Stimulated activated naive CD8-positive, alpha-beta T cell treated with anti-CD3 and anti-CD28 coated beads, Interleukin-15, Interleukin-2, amounts not matched to agents 100 U/mL and 50 U/mL, for 24 hours (primary cell): ENCODE results near the gene IPCEF1.

Source experiments
- ATAC-seq: fragments of 150-1000 bp; cut with Tn5 transposase; one replicate; pipeline ENCODE4 v1.10.0; 2021
- DNase-seq: peaks from one replicate; pipeline ENCODE4 v3.0.0; 2021

The IPCEF1 gene, protein sequence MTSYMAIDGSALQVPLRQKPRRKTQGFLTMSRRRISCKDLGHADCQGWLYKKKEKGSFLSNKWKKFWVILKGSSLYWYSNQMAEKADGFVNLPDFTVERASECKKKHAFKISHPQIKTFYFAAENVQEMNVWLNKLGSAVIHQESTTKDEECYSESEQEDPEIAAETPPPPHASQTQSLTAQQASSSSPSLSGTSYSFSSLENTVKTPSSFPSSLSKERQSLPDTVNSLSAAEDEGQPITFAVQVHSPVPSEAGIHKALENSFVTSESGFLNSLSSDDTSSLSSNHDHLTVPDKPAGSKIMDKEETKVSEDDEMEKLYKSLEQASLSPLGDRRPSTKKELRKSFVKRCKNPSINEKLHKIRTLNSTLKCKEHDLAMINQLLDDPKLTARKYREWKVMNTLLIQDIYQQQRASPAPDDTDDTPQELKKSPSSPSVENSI

DNA sequence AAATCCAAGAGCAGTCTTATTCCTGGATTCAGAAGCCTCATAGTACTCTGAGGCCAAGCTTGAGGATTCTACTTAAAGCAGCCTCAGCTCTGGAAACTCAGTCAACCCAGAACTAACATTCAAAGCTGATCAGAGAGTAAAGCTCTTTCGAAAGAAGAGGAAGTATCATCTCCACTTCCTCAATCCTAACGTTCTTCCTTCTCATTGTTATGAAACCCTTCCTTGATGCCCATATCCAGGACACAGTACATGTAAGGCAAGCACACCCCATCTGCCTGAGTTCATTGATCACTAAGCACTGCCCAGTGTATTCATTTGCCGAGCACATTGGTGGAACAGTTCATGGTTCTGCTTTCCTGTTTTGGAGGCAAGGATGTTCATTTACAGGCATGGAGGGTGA, at the start of gene IPCEF1:
Gene IPCEF1 (minus strand): TSS at position 114 of the 400 bp plus-strand sequence. CDS start 90,856 bp downstream, outside the sequence.
- no peak for ATAC-seq
- DNase-seq, result no peak

DNA sequence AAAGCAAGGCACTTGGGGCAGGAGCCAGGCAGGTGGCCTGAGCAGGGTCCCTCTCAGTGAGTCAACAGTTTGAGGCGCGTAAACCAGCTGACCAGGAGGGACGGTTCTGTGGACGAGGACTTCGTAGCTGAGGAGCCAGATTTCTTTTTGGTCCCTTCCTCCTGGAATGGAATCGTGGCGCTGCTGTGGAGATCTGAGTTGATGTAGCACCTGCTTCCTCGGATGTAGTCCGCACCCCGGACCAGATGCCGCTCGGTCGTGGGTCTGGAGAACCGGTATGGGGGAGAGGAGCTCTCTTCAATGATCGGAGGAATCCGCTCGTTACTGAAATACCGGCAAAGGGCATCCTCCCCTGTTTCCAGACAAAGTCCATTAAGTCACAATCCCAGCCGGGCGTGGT, 49.7 kb upstream of the IPCEF1 start:
- ATAC-seq (no peak), DNase-seq (no peak)

DNA sequence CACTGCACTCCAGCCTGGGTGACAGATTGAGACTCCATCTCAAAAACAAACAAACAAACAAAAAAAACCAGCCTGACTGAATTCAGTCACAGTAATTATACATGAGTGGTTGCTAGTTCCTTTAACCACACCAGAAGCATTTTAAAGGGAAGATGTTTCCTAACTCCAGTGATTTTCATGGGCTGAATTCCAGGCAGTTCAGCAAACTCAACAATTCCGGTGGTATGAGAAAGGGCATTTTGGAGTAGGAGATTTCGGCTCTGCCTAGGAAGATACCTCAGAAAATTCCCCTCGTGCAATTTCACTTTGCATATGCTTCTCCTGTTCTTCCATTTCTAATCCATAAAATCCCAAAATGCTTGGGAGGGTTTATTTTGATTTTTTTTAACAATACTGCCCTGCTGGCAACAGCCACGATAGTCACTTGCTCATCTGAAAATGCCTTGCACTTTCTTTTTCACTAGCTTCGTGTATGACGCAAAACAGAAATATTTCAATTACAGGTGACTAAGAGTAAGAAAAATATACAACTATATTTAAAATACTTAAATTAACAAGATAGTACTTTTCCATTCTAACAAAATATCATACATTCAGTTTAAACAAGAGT, 48.3 kb upstream of the IPCEF1 start:
- ATAC-seq, result no peak

DNA sequence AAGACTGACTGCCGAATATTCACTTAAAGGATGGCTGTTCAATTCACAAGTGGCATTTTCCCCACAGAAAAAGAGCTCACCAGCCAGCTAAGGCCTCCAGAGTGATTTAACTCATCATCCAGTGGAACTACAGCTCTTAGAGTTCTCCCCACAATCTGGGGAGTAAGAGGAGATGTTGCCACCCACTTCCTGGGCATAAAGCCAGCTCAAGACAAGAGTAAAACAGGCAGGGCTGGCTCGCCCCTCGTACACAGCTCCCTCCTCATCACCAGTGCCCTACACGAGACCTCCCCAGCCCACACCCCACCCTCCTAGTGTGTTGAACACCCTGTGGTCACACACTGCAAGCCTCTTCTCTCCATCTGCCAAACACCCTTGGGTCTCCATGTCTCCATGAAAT, 47.2 kb upstream of the IPCEF1 start:
- no peak for DNase-seq
- no peak for ATAC-seq

More for the DNA sequence above, 48.3 kb upstream of the IPCEF1 start:
- DNase-seq, result no peak

DNA sequence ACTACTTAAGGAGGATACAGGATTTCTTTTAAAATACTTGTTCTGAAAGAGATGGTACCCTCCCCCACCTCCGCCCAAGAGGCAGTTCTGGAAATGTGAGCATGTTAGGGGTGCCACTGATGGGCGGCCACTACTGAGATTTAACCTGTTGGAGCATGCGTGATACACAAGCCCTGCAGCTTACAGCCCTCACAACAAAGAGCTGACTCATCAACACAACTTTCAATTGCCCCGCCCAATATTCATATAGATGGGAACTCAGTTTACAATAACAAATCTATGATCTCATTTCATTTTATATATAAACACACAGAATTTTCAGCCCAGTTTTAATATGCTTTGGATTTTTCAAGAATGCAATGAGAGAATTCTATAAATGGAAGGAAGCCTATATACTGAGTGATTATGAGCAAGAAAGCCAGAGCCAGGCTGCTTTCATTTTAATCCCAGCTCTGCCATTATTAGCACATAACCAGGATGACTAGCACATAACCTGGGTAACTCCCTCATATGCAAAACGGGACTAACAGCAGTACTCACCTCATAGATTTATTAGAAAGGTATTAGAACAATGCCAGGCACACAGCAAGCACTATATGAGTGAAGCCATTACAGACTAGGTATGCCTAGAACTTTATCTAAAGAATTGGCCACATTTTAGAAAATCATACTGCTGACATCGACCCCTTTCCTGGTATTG, 45.6 kb upstream of the IPCEF1 start:
- ATAC-seq (no peak), DNase-seq (no peak)

DNA sequence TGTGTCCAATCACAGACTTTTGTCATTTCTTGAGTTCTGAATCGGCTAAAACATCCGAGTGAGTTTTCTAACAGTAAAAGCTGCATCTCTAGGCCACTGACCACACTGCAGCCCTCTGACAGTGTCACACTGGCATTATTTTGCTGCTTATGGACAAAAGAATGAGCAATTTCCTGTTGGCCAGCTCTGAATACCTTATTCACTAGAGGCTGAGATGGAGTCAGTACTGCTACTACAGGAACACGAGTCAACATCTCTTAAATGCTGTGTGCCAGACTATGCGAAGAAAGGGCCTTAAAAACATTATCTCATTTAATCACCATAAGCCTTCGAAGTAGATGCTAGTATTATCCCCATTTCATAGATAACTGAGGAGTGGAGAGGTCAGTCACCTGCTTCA, 42.5 kb upstream of the IPCEF1 start:
- DNase-seq (no peak), ATAC-seq (no peak)

DNA sequence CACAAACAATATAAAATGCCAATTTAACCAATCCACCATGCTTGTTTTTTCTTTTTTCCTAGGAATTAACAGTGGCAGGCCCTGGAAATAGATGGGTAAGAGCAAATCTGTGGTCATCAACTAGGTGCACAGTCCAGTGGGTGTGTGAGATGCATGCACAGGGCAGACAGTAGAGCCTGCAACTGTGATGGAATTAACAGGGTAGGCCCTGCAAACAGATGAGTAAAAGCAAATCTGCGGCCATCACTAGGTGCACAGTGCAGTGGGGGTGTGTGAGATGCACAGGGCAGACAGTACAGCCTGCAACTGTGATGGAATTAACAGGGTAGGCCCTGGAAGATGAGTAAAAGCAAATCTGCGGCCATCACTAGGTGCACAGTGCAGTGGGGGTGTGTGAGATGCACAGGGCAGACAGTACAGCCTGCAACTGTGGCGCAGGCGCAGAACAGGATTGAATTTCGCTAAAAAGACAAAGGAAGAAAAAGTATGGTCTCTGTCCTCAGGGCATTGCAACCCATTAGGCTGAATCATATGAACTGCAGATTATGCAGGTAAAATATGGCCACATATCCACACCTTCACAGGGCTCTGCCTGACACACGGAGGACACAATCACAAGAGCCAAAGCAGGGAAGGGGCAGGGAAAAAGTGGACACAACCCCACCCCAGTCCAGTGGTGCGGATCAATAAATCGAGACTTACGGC, 41.0 kb upstream of the IPCEF1 start:
- ATAC-seq (no peak), DNase-seq (no peak)

DNA sequence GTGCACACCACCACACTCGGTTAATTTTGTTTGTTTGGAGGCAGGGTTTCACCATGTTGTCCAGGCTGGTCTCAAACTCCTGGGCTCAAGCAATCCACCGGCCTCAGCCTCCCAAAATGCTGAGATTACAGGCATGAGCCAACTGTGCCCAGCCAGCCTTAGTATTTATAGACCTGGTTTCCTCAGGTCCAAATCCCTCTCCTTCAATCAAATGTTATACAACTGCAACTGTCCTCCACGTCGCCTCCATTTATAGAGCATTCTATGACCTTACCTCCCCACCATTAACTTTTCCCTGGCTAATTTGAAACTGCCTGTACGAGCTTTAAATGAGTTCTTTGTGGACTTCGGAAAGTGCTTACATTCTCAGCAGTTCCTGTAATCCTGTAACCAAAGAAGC, 39.3 kb upstream of the IPCEF1 start:
- ATAC-seq, result no peak
- no peak for DNase-seq

DNA sequence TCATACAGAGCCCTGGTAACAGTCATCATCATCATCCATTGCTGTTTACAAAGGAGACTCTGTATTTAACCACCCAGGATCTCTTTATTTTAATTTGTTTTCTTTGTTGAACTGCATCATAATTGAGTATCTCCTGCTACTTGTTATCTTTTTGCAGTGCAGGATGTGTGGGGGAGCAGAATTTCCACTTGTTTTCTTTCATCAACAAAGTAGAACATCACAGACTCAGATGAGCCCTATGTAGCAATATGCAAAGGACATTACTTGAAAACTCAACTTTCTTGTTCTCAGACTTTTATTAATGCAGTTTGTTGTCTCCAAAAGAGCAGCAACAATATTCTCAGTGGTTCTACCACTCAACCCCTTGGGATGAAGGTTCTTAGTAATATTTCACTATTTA, 38.7 kb upstream of the IPCEF1 start:
- ATAC-seq (no peak), DNase-seq (no peak)

DNA sequence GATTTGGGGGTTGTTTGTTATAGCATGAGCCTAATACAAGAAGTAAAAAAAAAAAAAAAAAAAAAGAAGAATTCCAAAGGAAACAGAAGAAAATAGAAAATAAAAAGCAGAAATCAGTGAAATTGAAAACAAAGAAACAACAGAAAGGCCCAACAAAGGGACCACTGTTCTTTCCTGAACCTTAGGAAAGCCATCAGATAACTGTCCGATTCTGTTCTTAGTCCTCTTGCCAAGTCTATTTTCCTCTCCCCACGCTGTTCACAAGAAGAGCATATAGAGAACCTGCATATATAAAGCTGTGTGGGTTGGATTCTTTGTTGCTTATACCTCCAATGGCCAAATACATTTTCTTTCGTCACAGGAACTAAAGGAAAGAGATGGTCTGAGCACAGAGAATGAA, 38.0 kb upstream of the IPCEF1 start:
- ATAC-seq (no peak), DNase-seq (no peak)

DNA sequence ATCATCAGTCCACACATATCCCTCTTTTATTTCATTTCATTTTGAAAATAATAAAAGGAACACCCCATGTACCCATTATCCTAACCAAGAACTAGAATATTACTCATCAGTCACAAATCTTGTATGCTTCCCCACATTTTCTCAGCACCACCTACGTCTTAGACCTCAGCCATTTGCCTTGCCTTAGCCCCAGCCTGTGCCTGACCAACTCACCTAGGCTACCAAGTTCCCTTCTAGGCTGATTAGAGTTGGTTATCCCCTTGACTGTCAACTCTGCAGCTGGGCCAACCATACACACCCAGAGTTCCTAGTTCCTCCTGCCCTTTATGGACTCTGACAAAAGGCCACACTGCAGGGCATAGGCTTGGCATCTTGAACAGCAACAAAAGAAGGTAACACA, 33.4 kb upstream of the IPCEF1 start:
- DNase-seq (no peak), ATAC-seq (peak; percentile 32)

DNA sequence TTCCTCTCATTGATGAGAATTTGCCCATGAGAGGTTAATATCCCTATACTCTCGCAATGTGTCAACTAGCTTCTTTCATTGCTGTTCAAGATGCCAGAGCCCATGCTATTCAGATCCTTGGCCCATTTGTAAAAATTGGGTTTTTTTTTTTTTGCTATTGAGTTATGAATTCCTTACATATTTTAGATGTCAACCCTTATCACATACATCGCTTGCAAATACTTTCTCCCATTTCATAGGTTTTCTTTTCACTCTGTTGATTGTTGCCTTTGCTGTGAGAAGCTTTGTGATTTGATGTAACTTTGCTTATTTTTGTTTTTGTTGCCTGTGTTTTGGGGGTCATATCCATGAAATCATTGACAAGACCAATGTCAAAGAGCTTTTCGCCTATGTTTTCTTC, 32.2 kb upstream of the IPCEF1 start:
- DNase-seq, result no peak
- ATAC-seq, result no peak

DNA sequence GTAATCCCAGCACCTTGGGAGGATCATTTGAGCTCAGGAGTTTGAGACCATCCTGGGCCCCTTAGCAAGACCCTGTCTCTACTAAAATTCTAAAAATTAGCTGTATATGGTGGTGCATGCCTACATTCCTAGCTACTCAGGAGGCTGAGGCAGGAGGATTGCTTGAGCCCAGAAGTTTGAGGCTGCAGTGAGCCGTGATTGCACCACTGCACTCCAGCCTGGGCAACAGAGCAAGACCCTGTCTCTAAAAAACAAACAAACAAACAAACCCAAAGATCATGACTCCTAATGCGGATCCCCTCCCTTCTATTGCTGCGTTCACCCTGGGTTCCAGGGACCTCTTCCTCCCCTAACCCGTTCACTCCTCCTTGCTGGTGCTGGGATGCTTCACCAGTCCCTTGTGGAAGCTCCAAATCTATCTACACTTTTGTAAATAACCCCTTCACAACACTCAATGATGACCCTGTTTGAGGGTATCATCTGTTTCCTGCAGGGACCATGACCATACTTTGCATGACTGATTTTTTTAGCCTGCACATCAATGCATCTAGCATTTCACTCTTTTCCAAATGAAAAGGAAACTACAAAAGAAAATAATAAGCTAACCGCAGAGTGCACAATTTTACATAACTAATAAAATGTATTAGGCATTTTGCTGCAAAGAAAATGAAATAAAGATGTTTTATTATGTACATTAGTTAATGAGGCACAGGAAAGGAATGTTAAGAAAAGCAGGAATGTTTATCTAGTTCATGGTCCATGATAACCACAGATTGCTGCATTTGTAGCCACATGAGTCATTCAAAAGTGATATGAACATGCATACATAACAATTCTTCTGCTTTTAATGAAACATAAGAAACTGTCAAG, 30.5 kb upstream of the IPCEF1 start:
- DNase-seq, result no peak
- ATAC-seq, result no peak

DNA sequence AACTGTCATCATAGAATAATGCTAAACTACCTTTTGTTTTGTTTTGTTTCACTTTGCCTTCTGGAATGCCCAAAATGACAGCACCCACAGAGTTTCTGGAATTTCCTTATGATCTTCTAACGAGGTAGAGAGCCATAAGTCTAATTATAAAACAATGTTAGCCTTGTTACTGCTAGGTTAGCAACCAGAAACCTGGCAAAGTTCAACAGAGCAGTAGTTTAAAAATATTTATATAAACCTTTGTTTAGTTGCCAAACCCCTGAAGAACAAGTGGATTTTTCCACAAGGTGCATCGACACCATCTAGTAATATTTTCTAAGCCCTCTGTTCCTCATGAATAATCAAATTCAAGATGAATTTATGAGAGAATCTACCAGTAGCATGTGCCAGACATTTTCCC, 27.6 kb upstream of the IPCEF1 start:
- no peak for ATAC-seq
- no peak for DNase-seq

DNA sequence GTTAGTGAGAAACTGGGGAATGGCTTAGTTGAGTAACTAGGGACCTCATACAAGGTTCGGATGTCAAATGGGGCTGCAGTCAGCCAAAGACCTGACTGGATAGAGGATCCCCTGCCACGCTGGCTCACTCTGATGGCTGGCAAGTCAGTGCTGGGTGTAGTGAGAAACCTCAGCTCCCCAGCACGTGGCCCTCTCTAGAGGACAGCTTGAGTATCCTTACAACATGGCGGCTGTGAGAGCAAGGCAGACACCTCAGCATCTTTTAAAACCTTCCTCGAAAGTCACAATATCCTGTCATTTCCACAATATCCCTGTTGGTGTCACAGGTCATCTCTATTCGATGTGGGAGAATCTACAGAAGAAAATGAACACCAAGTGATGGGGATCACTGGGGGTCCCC, 26.7 kb upstream of the IPCEF1 start:
- DNase-seq, result no peak
- ATAC-seq, result no peak

DNA sequence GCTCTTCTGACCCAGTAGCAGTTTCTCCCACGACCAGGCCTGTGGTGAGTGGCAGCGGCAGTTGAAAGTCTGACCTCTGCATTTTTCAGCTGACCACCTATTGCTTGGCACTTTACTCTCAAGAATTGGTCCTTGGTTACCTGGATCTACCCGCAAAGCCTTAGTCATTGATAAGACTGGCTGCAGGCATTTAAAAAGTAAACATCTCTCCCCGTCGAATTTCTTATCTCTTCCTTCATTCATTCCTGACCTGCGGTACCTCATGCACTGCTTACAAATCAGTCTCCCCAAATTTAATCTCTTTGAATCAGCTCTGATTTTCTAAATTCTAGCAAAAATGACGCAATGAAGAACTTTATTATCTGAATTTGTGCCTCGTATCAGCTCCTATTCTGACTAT, 26.1 kb upstream of the IPCEF1 start:
- DNase-seq (no peak), ATAC-seq (no peak)

DNA sequence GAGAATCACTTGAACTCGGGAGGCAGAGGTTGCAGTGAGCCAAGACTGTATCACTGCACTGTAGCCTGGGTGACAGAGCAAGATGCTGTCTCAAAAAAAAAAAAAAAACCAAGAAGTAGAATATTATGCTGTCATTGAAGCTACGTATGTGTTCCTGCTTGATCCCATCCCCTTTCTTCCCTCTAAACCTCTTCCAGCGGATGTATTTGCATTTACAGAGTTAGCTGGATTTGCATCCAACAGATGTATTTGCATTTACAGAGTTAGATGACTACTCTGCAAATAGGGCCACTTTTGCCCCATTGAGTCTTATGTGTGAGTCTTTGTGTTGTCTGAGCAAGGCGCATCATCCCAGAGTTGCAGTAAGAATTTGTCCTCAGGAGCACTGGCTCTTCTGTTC, 24.9 kb upstream of the IPCEF1 start:
- no peak for ATAC-seq
- DNase-seq, result no peak

DNA sequence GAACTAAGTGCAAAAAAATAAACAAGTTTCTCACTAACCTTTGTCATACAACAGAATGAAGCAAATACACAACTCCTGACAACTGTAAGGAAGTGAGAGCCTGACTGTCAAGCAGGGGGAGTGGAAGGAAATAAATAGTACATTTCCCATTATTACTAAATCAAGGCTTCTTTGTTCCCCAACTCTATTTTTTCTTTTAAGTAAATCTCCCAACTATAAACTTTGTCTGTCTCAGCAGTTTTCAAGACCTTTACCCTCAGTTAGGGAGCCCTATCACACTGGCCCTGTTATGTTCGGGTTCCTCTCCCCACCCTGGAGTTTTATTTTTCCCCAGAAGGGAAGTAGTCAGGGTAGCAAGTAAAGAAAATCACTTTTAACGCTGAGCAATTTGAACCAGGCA, 24.1 kb upstream of the IPCEF1 start:
- ATAC-seq (no peak), DNase-seq (no peak)

DNA sequence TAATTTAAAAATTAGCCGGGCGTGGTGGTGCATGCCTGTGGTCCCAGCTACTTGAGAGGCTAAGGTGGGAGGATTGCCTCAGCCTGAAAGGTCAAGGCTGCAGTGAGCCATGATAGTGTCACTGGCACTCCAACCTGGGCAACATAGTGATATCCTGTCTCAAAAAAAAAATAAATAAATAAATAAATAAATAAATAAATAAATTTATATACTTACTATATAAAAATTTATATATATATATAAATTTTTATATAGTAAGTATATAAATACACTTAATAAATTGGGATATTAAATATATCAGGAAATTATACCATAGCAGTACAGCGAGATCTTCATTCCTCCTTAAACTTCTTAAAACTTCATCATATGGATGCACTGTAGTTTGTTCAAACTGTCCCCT, 23.0 kb upstream of the IPCEF1 start:
- ATAC-seq (no peak), DNase-seq (no peak)

DNA sequence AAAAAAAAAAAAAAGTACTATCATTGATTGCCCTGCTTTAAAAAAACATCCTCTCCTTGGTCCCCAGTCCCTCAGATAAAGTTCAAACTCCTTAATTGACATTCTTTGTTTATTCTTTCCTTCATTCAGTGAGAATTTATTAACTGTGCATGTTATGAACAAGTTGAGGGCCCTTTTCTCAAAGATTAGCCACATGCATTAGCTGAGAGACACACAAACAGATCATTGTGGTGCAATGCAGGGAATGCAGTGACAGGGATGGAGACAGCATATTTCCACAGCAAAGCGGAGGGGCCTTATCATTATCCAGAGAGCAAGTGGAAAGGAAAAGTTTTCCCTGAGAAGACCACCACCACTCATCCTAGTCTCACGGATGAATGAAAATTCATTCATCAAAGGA, 21.9 kb upstream of the IPCEF1 start:
- ATAC-seq (no peak), DNase-seq (no peak)

DNA sequence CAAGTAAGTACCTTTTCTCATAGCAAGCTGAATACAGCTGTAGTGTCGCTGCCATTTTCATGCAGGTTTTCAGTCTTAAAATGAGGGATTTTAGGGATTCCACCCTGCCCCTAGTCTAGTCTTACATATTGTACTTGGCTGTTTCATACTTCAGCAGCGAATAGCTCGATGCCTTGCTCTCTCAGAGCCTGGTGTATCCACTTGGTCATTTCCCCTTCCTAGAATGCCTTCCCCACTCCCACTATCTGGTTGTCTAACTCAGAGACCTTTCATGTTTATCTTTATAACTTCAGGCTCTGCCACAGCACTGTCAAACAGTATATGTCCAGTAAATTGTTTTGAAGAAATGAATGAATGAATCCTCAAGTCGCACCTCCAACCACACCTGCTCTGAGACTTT, 21.1 kb upstream of the IPCEF1 start:
- no peak for DNase-seq
- no peak for ATAC-seq

DNA sequence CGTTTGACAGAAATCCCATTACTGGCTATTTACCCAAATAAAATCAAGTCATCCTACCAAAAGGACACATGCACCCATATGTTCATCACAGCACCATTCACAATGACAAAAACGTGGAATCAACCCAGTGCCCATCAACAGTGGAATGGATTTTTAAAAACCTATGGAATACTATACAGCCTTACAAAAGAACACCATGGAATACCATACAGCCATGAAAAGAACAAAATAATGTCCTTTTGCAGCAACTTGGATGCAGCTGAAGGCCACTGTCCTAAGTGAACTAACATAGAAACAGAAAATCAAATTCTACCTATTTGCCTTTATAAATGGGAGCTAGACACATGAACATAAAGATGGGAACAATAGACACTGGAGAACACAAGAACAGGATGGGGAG, 17.4 kb upstream of the IPCEF1 start:
- no peak for ATAC-seq
- no peak for DNase-seq
